HT-29 (cell line): ENCODE measurements around the gene PPP2R2B. TPM values are rescaled to one million over a fixed set of nuclear protein-coding genes. Genes with fewer than 3 reads are reported as not detected.
A peak's percentile ranks its signal among the peaks of the same experiment; 100 is the strongest.

Source experiments
- DNase-seq: peaks from one replicate; pipeline ENCODE4 v3.0.0-alpha.2; 2015; ENCODE audit warnings: low spot score
- total RNA-seq: library from RNA; depleted of rRNA; stranded (reverse); fragments of >200 nt; shearing (Covaris generic); gene quantifications from 2 replicates; pipeline ENCODE4 v1.2.3, GENCODE V29; 2014

The PPP2R2B gene
- total RNA-seq, 1 experiment from 2014 or later: 0.08 TPM

DNA sequence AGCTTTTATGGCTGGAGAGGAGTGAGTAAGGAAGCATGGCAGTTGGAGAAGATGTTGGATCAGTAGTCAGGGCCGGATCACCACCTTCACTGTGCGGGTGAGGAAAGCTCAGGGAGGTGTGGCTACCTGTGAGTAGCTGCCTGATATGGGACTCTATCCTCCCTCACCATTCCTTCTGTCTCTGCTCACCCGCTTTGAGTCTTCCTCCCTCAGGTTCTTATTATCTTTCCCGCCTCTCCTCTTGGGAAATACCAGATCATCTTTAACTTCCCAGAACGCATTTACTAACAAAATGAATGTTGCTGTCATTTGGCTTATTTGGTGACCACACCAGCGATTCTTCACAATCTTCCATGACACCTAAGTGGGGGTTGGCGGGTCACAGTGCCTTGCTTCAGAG lies 221.9 kb downstream of the PPP2R2B start:
- DNase-seq: no peak

- no peak for DNase-seq
Measured at GRCh38 chr5:146653560-146653959, 225.0 kb downstream of the PPP2R2B start.

- DNase-seq: no peak
Measured at GRCh38 chr5:146652547-146652946, 226.0 kb downstream of the PPP2R2B start.

DNA sequence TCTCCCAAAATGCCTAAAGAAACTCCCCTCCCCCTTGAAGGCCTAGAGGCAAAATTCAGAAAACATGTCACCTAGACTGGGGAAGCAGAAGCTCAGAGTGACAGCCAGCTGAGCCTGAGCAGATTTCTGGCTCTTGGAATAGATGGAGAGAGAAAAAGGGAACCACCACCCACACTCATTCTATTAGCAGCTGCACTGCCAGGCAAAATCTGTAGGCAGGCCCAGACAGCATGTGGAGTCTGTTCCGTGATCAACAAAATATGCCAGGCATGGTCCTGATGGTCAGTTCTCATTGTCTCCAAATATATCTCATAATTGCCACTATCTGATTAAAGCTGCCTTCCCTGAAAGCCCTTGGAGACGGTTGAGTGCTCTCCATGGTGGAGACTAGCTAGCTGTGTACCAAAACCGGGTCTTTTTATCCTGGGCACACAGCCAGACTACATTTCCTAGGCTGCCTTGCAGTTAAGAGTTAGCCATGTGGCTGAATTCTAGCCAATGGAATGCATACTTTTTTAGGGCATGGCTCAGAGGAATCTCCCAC lies 230.8 kb downstream of the PPP2R2B start:
- DNase-seq: no peak

DNA sequence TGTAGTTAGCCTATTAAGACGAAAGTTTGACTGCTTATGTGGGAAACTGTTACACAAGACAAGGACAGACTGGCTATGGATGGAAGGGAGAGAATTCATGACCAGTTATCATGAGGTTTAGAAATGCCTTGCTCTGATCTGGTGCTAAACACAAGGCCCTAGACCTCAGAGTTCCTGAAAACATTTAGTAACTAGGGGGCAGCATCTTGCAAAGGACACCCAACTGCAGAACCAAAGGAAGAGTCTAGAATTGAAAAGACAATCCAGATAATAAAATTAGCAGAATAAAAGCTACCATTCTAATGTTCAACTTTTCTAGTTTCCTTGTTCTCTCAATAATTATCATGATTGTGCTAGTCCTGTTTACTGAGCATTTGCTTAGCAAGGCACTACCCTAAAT lies 232.1 kb downstream of the PPP2R2B start:
- DNase-seq: no peak

GRCh38 chr5:146645342-146645741 lies 233.2 kb downstream of the PPP2R2B start:
- DNase-seq: no peak

GRCh38 chr5:146644831-146645230 lies 233.7 kb downstream of the PPP2R2B start:
- DNase-seq: no peak

- DNase-seq: no peak
Measured at GRCh38 chr5:146643776-146644175, 234.8 kb downstream of the PPP2R2B start.

GRCh38 chr5:146642410-146642809 lies 236.1 kb downstream of the PPP2R2B start:
- no peak for DNase-seq

DNA sequence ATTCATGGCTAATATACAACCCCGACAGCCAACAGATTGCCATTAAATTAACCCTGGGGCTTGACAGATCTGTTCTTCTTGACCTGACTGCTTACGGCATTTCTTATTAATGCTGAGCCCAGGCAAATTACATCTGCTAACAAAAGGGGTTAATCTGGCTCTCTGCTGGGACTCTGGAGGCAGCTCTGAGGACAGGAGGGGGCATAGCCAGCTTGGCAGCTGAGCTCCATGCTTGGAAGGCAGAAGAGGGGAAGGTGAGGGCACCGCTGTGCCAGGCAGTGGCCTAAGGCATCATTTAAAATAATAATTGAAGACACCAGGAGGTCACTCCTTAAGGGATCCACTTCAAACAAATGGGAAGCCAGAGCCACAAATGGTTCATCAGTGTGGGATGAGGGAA lies 236.6 kb downstream of the PPP2R2B start:
- DNase-seq: no peak

- no peak for DNase-seq
Measured at GRCh38 chr5:146640285-146640896, 238.2 kb downstream of the PPP2R2B start.

DNA sequence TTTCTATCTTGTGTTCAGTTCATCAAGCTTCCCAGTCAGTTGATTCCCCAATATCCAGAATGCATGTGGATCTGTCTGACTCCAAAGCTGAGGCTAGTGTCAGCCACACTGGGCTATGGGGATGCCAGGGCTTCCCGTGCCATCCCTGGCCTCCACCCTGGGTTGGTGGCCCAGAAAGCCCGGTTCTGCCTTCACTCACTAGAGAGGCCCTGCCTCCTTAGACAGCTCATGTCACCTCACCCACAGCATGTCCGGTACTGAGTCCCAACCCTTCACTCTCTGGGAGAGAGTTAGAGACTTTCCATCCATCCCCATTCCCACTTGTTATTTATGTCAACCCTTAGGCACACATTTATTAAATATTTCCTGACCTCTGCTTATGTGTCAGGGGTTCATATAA lies 243.1 kb downstream of the PPP2R2B start:
- no peak for DNase-seq

- no peak for DNase-seq
Measured at GRCh38 chr5:146633323-146633764, 245.2 kb downstream of the PPP2R2B start.

DNA sequence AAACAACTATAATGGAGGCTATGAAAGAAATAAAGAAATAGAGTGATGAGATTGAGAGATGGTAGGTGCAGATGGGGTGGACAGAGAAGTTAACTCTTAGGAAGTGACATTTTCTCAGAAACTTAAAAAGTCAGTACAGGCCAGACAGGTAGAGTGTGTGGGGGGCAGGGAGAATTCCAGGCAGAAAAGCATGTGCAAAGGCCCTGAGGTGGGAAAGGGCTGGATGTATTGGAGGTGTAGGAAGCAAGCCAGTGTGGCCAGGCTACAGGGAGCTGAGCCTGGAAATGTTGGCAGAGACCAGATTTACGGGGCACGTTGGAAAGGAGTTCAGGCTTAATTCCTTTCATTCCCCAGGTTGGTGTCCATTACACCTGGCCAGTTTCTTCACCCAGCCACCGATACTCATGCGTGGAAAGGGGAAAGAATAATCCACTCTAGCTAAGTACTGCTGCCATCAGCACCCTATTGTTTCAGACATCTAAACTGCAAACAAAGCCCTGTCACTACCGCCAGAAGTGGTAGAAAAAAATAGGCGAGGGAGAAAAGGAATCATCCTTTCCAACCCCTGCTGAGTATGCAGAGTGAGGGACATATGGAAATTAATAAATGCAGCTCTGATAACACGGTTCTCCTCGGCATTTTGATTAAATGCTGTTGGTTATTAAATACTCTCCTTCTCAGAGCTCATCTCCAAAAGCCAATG lies 245.8 kb downstream of the PPP2R2B start:
- DNase-seq: no peak

GRCh38 chr5:146630472-146630871 lies 248.1 kb downstream of the PPP2R2B start:
- DNase-seq: no peak

DNA sequence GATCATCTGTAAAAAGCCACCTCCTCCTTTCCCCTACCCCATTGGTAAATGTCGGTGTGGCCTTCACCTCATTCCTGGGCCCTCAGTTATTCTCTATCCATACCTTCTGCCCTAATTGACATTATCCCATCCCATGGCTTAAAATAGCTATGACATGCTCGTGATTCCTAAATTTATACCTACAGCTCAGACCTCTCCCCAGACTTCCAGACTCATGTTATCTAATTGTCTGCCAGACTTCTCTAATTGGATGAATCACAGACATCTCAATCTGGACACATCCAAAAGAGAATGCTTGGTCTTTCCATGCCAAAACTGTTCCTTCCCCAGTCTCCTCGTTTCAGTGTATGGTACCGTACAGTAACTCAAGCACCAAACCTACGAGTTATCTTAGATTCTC lies 249.6 kb downstream of the PPP2R2B start:
- DNase-seq: no peak

DNA sequence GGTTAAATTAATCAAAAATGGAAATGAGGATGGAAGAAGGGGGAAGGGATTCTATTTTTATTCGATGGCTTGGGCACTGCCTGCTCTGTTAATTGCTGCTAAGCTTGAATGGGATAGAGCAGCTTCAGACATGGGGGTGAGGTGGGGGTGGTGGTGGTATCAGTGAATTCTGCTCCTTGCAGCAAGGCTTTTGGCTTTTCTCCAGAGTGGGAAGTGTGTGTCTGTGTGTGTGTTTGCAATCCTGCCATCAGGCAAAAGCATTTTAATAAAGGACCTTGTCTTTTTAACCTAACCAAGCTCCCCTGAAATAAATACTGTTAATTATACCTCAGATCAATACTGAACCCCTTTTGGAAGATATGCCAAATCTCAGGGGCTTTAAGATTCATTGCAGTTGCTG lies 251.6 kb downstream of the PPP2R2B start:
- DNase-seq: no peak

DNA sequence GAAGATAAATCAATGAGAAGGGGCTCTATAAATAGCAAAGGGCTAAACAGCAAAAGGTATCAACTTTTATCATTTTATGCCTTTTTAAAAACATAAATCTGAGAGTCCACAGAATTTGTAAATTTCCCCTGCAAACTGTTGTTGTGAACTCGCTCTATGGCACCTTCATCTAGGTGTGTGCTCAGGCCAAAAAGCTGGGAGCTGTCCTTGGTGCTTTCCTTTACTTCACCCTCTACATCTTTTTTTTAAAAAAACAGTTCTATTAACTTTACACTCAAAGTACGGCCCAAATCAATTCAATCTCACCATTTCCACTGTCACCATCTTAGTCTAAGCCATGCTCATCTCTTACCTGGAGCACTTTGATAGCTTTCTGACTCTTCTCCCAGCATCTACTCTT lies 254.4 kb downstream of the PPP2R2B start:
- no peak for DNase-seq

DNA sequence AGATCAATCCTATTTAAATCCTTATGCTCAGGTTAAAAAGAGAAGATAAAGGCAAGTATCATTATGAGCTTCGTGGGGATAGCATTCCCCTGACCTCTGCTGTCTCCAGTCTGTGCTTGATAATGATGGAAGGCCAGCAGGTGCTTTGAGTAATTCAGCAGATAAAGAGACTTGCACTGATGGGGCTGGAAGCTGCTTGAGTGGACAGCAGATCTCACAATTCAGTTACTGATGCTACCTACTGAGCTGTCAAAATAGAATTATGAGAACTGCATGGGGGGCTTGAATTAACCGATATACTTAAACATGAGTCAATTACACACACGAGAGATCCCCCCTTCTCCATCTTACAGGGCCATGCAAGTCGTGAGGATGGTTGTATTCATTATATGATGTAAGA lies 254.9 kb downstream of the PPP2R2B start:
- no peak for DNase-seq

GRCh38 chr5:146623009-146623408 lies 255.5 kb downstream of the PPP2R2B start:
- no peak for DNase-seq

DNA sequence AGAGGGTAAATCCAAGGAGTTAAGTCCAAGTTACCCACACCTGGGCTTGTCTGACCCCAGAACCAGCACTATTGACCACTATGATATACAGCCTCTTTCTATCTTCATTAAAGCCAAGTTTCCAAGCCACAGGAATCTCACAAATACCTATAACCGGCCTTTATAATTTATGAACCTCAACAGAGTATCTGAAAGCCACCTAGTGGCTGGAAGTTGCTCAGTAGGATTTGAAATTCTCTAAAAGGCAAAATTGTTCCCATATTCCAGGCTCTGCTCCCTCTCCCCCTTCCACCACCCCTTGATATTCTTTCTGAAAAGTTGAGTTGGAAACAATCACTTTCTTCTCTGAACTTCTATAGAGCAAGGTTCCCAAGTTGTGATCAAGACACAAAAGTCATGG lies 256.2 kb downstream of the PPP2R2B start:
- DNase-seq: peak; percentile 38

DNA sequence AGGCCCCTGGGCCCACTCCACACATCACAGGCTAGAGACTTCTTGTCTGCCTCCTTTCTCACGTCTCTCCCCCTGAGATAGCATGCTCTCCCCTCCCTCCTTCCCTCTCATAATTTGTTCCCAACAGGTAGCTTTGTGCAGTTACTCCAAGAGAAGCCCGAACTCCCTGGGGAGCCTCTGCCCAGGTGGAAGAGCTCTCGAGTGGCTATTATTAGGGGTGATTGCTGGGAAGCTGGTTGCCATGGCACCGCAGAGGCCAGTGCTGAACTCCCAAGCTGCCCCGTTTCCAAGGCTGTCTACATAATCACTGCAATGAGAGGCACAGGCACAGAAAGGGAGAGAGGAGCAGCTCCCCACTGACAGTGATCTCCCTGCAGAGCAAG lies 257.9 kb downstream of the PPP2R2B start:
- no peak for DNase-seq

DNA sequence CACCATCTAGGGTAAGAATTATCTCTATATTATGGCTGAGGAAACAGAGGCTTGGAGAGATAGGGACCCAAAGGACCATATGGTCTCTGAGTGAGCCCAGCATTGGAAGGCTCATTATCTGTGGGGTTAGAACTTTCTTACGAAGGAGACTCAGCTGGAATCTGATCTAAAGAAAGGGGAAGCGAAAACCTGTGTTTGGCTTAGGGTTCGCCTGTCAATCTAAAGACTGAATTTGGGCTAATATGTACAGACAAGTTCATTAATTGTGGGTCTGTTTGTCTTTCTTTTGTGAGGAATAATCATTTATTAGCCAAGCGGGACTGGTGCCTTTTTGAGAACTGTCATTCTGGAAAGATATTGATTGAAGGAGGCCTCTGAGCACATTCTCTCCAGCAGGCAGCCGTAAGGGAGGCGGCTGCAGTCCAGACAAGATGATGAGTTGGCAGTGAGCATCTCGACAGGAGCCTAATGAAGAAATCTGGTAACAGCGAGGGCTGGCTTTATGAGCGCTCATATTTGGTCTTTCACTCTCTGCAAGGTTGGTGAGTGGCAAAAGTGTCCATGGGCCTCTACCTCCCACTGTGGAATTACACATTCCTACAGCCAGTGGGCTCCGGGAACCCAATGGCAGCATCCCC lies 258.4 kb downstream of the PPP2R2B start:
- no peak for DNase-seq
